ENCODE measurements around the gene EYS. TPM values are rescaled to one million over a fixed set of nuclear protein-coding genes. Genes with fewer than 3 reads are reported as not detected.

EYS gene
- total and polyA plus RNA-seq, 2 of the 13 experiments (the other 11 are each of a cell fraction or from before 2014, with no cell fraction given) = 0.04 to 0.07 TPM

DNA sequence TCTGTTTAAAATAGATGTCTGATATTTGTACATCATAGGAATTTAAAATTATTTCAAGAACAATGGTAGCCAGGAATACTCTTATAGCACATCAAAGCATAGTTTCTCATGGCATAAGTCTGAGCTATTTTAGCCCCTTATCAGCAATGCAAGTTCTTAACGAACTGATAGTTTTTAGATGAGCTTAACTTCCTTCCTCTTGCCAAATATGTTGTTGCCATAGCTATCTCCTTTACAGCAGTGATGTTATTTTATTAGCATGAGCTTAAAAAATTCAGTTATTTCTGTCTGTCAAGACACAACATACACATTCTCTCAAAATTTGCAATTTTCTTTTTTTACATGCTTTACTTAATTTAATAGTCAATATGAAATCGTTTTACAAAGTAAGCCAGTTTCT, 1204.2 kb downstream of the EYS start:
- no peak for ATAC-seq
- in situ Hi-C loops (cut with HindIII; ENCODE audit: extremely low pct_ligation_motif_present, low pct_unique_long_range_greater_than_20kb) = no loop called here
- WGBS (ENCODE audit: low lambda C conversion rate) = 0% methylated on average over 2 of the region's 2 CpGs
- no TSS peak for BruUV-seq (replicated peaks)
- POLR2A ChIA-PET = no interaction called here
- H3K27ac ChIP-seq (ENCODE audit: extremely low read length, insufficient read depth, low read length) = no peak overlapping the region
- no peak for DNase-seq (ENCODE audit: low spot score)
- intact Hi-C loops (cut with micrococcal nuclease; ENCODE audit: unreplicated experiment) = no loop called here
- no peaks in the 10 kb centered on the region for H3K79me2 ChIP-seq (ENCODE audit: insufficient read depth, low read length)
- H3K9me3 ChIP-seq (ENCODE audit: low read length) = no peaks in the 10 kb centered on the region
- no peak overlapping the region for H3K9ac ChIP-seq (ENCODE audit: insufficient read depth, low read depth, low read length)
- CTCF ChIA-PET (ENCODE audit: low intra/inter-chr PET ratio, low total read pairs) = no interaction called here
- H3K4me2 ChIP-seq (ENCODE audit: low read depth, low read length) = no peak overlapping the region
- no peaks in the 10 kb centered on the region for H3K4me1 ChIP-seq (ENCODE audit: insufficient read depth, low read length)
- no peak for TF ChIP-seq TSC22D2 (CRISPR knock-in tag; IDR thresholded peaks at IDR 0.05; ENCODE audit: borderline replicate concordance)
- no peak for TF ChIP-seq ZNF614 (CRISPR knock-in tag; IDR thresholded peaks at IDR 0.05; ENCODE audit: borderline replicate concordance)
- no peak for TF ChIP-seq MZF1 (CRISPR knock-in tag; IDR thresholded peaks at IDR 0.05; ENCODE audit: borderline replicate concordance)
- no peak for TF ChIP-seq ERF (CRISPR knock-in tag; IDR thresholded peaks at IDR 0.05)
- no peak for TF ChIP-seq SMARCE1 (IDR thresholded peaks at IDR 0.05; ENCODE audit: borderline replicate concordance)
- no peak for TF ChIP-seq FOXJ3 (CRISPR knock-in tag; IDR thresholded peaks at IDR 0.05; ENCODE audit: borderline replicate concordance)
- TF ChIP-seq POLR2AphosphoS5 (IDR thresholded peaks at IDR 0.05; ENCODE audit: low read depth, low read length) = no peak
- TF ChIP-seq NR1H2 (CRISPR knock-in tag; IDR thresholded peaks at IDR 0.05; ENCODE audit: borderline replicate concordance, low read depth) = no peak
- no peak for TF ChIP-seq ZNF30 (CRISPR knock-in tag; IDR thresholded peaks at IDR 0.05)
- H3K4me3 ChIP-seq (replicated peaks in 1 of 3; ENCODE audit: insufficient read depth in 1 of 3, low read depth in 2 of 3, low read length in 3 of 3) = no peak overlapping the region
- no peak overlapping the region for H2AFZ ChIP-seq (ENCODE audit: low read length)
- no peak for FAIRE-seq
- H4K20me1 ChIP-seq (ENCODE audit: insufficient read depth, low read length) = no peaks in the 10 kb centered on the region
- no peaks in the 10 kb centered on the region; a peak in 1 of 5 replicates for H3K27me3 ChIP-seq (ENCODE audit: control insufficient read depth in 1 of 2, insufficient read depth in 2 of 2, low read length in 2 of 2)
- H3K36me3 ChIP-seq (replicated peaks in 1 of 2; ENCODE audit: control insufficient read depth in 1 of 2, insufficient read depth in 2 of 2, low read length in 2 of 2) = no peaks in the 10 kb centered on the region

DNA sequence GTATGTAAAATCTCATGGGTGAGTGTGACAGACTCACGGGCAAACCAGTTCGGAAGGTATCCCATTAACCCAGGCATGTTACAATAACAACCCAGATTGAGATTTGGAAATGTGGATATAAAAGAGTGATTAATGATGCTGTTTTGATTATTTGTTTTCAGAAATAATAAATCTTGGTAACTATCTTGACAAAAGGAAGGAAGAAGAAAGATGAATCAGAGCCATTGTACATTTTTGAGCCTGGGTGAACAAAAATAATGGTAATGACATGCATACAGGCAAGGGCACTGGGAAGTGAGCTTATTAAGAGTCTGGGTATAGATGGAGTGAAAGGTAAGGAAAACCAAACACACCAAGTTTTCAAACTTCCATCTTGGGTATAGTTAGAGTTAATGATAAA, 1209.4 kb downstream of the EYS start:
- BruUV-seq (replicated peaks) = no TSS peak
- Histone ChIP-seq H3K27me3 (ENCODE audit: control insufficient read depth in 1 of 2, insufficient read depth in 2 of 2, low read length in 2 of 2) (no peaks in the 10 kb centered on the region), H3K27ac (ENCODE audit: extremely low read length, insufficient read depth, low read length) (no peak overlapping the region), H3K9ac (ENCODE audit: insufficient read depth, low read depth, low read length) (no peak overlapping the region), H3K4me3 (replicated peaks in 1 of 3; ENCODE audit: insufficient read depth in 1 of 3, low read depth in 2 of 3, low read length in 3 of 3) (no peak overlapping the region), H3K4me2 (ENCODE audit: low read depth, low read length) (no peak overlapping the region), H3K4me1 (ENCODE audit: insufficient read depth, low read length) (no peaks in the 10 kb centered on the region), H2AFZ (ENCODE audit: low read length) (no peak overlapping the region), H4K20me1 (ENCODE audit: insufficient read depth, low read length) (no peaks in the 10 kb centered on the region), H3K79me2 (ENCODE audit: insufficient read depth, low read length) (no peaks in the 10 kb centered on the region), H3K9me3 (ENCODE audit: low read length) (no peaks in the 10 kb centered on the region), H3K36me3 (replicated peaks in 1 of 2; ENCODE audit: control insufficient read depth in 1 of 2, insufficient read depth in 2 of 2, low read length in 2 of 2) (no peaks in the 10 kb centered on the region)
- DNase-seq (ENCODE audit: low spot score) (no peak), ATAC-seq (no peak), FAIRE-seq (no peak)
- no peak for TF ChIP-seq PHB2 (IDR thresholded peaks at IDR 0.05; ENCODE audit: partially characterized antibody)
- no peak for TF ChIP-seq ZNF253 (CRISPR knock-in tag; IDR thresholded peaks at IDR 0.05; ENCODE audit: borderline replicate concordance)
- TF ChIP-seq ESRRA (CRISPR knock-in tag; IDR thresholded peaks at IDR 0.05; ENCODE audit: low read depth) = no peak
- no peak for TF ChIP-seq ZNF33B (CRISPR knock-in tag; IDR thresholded peaks at IDR 0.05)
- TF ChIP-seq, protein P1, sequence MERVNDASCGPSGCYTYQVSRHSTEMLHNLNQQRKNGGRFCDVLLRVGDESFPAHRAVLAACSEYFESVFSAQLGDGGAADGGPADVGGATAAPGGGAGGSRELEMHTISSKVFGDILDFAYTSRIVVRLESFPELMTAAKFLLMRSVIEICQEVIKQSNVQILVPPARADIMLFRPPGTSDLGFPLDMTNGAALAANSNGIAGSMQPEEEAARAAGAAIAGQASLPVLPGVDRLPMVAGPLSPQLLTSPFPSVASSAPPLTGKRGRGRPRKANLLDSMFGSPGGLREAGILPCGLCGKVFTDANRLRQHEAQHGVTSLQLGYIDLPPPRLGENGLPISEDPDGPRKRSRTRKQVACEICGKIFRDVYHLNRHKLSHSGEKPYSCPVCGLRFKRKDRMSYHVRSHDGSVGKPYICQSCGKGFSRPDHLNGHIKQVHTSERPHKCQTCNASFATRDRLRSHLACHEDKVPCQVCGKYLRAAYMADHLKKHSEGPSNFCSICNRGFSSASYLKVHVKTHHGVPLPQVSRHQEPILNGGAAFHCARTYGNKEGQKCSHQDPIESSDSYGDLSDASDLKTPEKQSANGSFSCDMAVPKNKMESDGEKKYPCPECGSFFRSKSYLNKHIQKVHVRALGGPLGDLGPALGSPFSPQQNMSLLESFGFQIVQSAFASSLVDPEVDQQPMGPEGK (CRISPR knock-in tag; IDR thresholded peaks at IDR 0.05) = no peak
- 5% methylated on average over 2 of the region's 2 CpGs for WGBS (ENCODE audit: low lambda C conversion rate)
- in situ Hi-C loops (cut with HindIII; ENCODE audit: extremely low pct_ligation_motif_present, low pct_unique_long_range_greater_than_20kb) (no loop called here), intact Hi-C loops (cut with micrococcal nuclease; ENCODE audit: unreplicated experiment) (no loop called here)
- ChIA-PET CTCF (ENCODE audit: low intra/inter-chr PET ratio, low total read pairs) (no interaction called here), POLR2A (no interaction called here)

Measured in HepG2 (cell line).